Sigmoid colon (tissue), 7 donors: Measurements from ENCODE around the gene COTL1. TPM values are rescaled to one million over a fixed set of nuclear protein-coding genes. Genes with fewer than 3 reads are reported as not detected.
"Not testable (repeated sequence)": the region's sequence is repeated elsewhere in the genome, so short reads cannot be mapped to it uniquely, and the experiment has no call there.

Source experiments
- DNase-seq: peaks from one replicate; pipeline ENCODE4 v3.0.0-alpha.2; 2019
- H3K27ac ChIP-seq, 4 donors: fragments of 200-600 bp; sonication (generic); one replicate each; pipeline ENCODE4 v1.5.1; 2016 to 2019; ENCODE audit warnings: mild to moderate bottlenecking in 1 of 4
- H3K27me3 ChIP-seq, 3 donors: fragments of 200-600 bp; sonication (generic); one replicate each; pipeline ENCODE4 v1.5.1; 2019; ENCODE audit warnings: mild to moderate bottlenecking in 1 of 3
- H3K36me3 ChIP-seq, 4 donors: fragments of 200-600 bp; sonication (generic); one replicate each; pipeline ENCODE4 v1.5.1; 2016 to 2019
- H3K4me1 ChIP-seq, 4 donors: fragments of 200-600 bp; sonication (generic); one replicate each; pipeline ENCODE4 v1.5.1; 2017 to 2019
- H3K4me3 ChIP-seq, 4 donors: fragments of 200-600 bp; sonication (generic); one replicate each; pipeline ENCODE4 v1.5.1; 2017 to 2019; ENCODE audit warnings: mild to moderate bottlenecking in 2 of 4, moderate library complexity in 1 of 4
- H3K9me3 ChIP-seq, 4 donors: fragments of 200-600 bp in 3 of 4; sonication (generic) in 3 of 4; one replicate each; pipeline versions ENCODE4 v1.5.1 to v1.6.1; 2013 to 2019
- CTCF ChIP-seq, 4 experiments: fragments of 450-650 bp in 3 of 4; fragments of 200-600 bp in 1 of 4; IDR thresholded peaks; one replicate each; pipeline ENCODE4 v1.5.1; 2016 to 2019; ENCODE audit warnings: antibody characterized with exemption in 4 of 4, mild to moderate bottlenecking in 3 of 4, moderate library complexity in 2 of 4
- EP300 ChIP-seq, 4 donors: sonication (generic); formaldehyde crosslinking; IDR thresholded peaks; one replicate each; pipeline ENCODE4 v1.6.1; 2017; ENCODE audit warnings: antibody characterized with exemption in 4 of 4
- POLR2A ChIP-seq, 2 donors: fragments of 450-650 bp; IDR thresholded peaks; one replicate each; pipeline ENCODE4 v1.6.1; 2016; ENCODE audit warnings: antibody characterized with exemption in 2 of 2, mild to moderate bottlenecking in 2 of 2, moderate library complexity in 2 of 2
- POLR2AphosphoS5 ChIP-seq, 4 donors: sonication (generic); formaldehyde crosslinking; IDR thresholded peaks; one replicate each; pipeline ENCODE4 v1.6.1; 2017; ENCODE audit warnings: antibody characterized with exemption in 4 of 4
- WGBS, 2 donors: extraction: QIAGEN DNeasy Blood & Tissue Kit; methylation state at CpG; one replicate each; pipeline ENCODE4 v1.1.7; 2013; 5-methylcytosine and 5-hydroxymethylcytosine counted together
- intact Hi-C: fragments of 100-400 bp; cut with DNase I; formaldehyde crosslinking; loops from one replicate; pipeline ENCODE4 v1.15.1; 2023
- polyA plus RNA-seq, 3 donors: library from polyadenylated mRNA; stranded (reverse); fragments of 200-250 nt; gene quantifications; one replicate each; pipeline ENCODE4 v1.2.3, GENCODE V29; 2013
- total RNA-seq, 4 donors: library from RNA; depleted of rRNA; stranded (reverse); fragments of >200 nt; gene quantifications; one replicate each; pipeline ENCODE4 v1.1.0, GENCODE V29; 2016
- donor health status: healthy with polysubstance abuse.
- donor health status: Bipolar disorder and iron deficiency.
- donor health status: healthy.

COTL1 gene
- total and polyA plus RNA-seq, 7 donors = 34.6 to 160 (median 48.6) TPM

DNA sequence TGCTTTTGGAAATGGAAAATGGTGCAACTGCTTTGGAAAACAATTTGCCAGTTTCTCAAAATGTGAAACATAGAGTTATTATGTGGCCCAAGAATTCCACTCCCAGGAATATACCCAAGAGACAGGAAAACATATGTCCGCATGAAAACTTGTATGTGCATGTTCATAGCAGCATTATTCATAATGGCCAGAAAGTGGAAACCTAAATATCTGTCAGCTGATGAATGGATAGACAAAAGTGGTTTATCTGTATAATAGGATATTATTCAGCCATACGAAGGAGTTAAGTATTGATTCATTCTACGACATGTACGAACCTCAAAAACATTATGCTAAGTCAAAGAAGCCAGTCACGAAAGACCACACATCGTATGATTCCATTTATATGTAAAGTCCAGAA is 7.7 kb upstream of the COTL1 start:
- TF ChIP-seq POLR2AphosphoS5 (IDR thresholded peaks at IDR 0.05) = no peak
- TF ChIP-seq CTCF (IDR thresholded peaks at IDR 0.05) = no peak
- TF ChIP-seq EP300 (IDR thresholded peaks at IDR 0.05) = no peak
- no peak for TF ChIP-seq POLR2A (IDR thresholded peaks at IDR 0.05)
- no peak overlapping the region for H3K4me3 ChIP-seq
- no peak for DNase-seq
- H3K9me3 ChIP-seq = no peaks in the 10 kb centered on the region
- H3K36me3 ChIP-seq = no peaks in the 10 kb centered on the region
- H3K27ac ChIP-seq = no peak overlapping the region
- H3K4me1 ChIP-seq = peaks cover 0 to 7% (median 0%) of the 10 kb centered on the region in 4 donors
- WGBS, 2 donors = 93 to 94% methylated on average over 6 of the region's 6 CpGs
- intact Hi-C loops = no loop called here
- H3K27me3 ChIP-seq = no peaks in the 10 kb centered on the region

GRCh38 chr16:84620913-84621312 is 3.0 kb upstream of the COTL1 start:
- 89 to 91% methylated on average over 10 of the region's 10 CpGs for WGBS, 2 donors
- H3K4me1 ChIP-seq = peaks cover 0 to 33% (median 24%) of the 10 kb centered on the region in 4 donors
- H3K4me3 ChIP-seq, H3K36me3 ChIP-seq, intact Hi-C loops, H3K9me3 ChIP-seq, H3K27ac ChIP-seq, DNase-seq, H3K27me3 ChIP-seq: not testable (repeated sequence)

GRCh38 chr16:84618581-84619460 is 943 bp upstream of the COTL1 start:
- TF ChIP-seq CTCF (IDR thresholded peaks at IDR 0.05) = peak in 1 of 4 experiments; percentile 20
- TF ChIP-seq POLR2AphosphoS5 (IDR thresholded peaks at IDR 0.05) = no peak
- 31 to 38% methylated on average over 12 of the region's 12 CpGs for WGBS, 2 donors
- peak overlapping the region in 3 of 4 donors; percentile 83 to 90 (median 85) for H3K4me3 ChIP-seq
- H3K4me1 ChIP-seq = peaks cover 0 to 53% (median 43%) of the 10 kb centered on the region in 4 donors
- intact Hi-C loops = loop anchor here (1.0 to 10.0 kb wide), 4 partner anchors 92 to 434 kb away; partner anchors contain the start of gene TAF1C
- no peak for DNase-seq
- no peaks in the 10 kb centered on the region for H3K27me3 ChIP-seq
- no peaks in the 10 kb centered on the region for H3K36me3 ChIP-seq
- H3K27ac ChIP-seq = peak overlapping the region; percentile 44 to 75 (median 54)
- H3K9me3 ChIP-seq = no peaks in the 10 kb centered on the region

- Histone ChIP-seq H3K27ac (peak overlapping the region; percentile 78 to 90 (median 84)), H3K27me3 (no peaks in the 10 kb centered on the region), H3K9me3 (no peaks in the 10 kb centered on the region), H3K4me1 (peaks cover 0 to 66% (median 51%) of the 10 kb centered on the region in 4 donors), H3K36me3 (no peaks in the 10 kb centered on the region), H3K4me3 (peak overlapping the region; percentile 70 to 90 (median 84))
- intact Hi-C loops = loop anchor here (5.0 to 10.0 kb wide), 3 partner anchors 90 to 432 kb away; partner anchors contain the start of gene TAF1C
- peak; percentile 77 for DNase-seq
- 1 to 2% methylated on average over 54 of the region's 54 CpGs for WGBS, 2 donors
- TF ChIP-seq CTCF (IDR thresholded peaks at IDR 0.05) (no peak), POLR2AphosphoS5 (IDR thresholded peaks at IDR 0.05) (no peak), POLR2A (IDR thresholded peaks at IDR 0.05) (no peak), EP300 (IDR thresholded peaks at IDR 0.05) (no peak)
These were observed 662 bp downstream of the COTL1 start for GRCh38 chr16:84617041-84617790.

DNA sequence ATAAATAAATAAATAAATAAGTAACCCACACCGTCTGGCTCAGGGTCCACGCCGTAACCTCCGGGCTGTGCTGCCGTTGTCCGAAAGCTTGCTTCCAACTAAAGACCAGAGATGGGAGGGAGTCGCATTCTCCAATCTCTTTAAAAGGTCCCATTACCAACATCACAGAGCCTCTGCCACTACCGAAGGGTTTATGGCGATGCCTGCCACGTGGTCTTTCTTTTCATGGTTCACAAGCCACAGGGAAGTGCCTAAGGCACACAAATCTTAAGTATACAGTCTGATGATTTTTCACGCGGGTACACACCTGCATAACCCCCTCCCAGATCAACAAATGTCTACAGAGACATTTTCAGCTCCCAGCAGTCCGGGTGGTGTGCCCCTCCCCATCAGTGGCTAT is 1.4 kb downstream of the COTL1 start:
- H3K27ac ChIP-seq = peak overlapping the region in 1 of 4 donors; percentile 90
- TF ChIP-seq POLR2AphosphoS5 (IDR thresholded peaks at IDR 0.05) (no peak), CTCF (IDR thresholded peaks at IDR 0.05) (no peak), EP300 (IDR thresholded peaks at IDR 0.05) (no peak), POLR2A (IDR thresholded peaks at IDR 0.05) (no peak)
- no peaks in the 10 kb centered on the region for H3K36me3 ChIP-seq
- peaks cover 0 to 68% (median 57%) of the 10 kb centered on the region in 4 donors for H3K4me1 ChIP-seq
- 34 to 35% methylated on average over 13 of the region's 13 CpGs for WGBS, 2 donors
- DNase-seq = no peak
- intact Hi-C loops = loop anchor here (5.0 to 10.0 kb wide), 3 partner anchors 89 to 432 kb away; partner anchors contain the start of gene TAF1C
- H3K4me3 ChIP-seq = peak overlapping the region; percentile 70 to 90 (median 84)
- H3K27me3 ChIP-seq = no peaks in the 10 kb centered on the region
- no peaks in the 10 kb centered on the region for H3K9me3 ChIP-seq
